Fibroblast of upper back skin (primary cell): ENCODE measurements around the gene BAIAP2L1.
A peak's percentile ranks its signal among the peaks of the same experiment; 100 is the strongest.
"Not testable (repeated sequence)": the region's sequence is repeated elsewhere in the genome, so short reads cannot be mapped to it uniquely, and the experiment has no call there.

Experiments used
- DNase-seq: peaks from one replicate; pipeline ENCODE4 v3.0.0-alpha.2; 2013

BAIAP2L1 gene

GRCh38 chr7:98400542-98401340 is at the start of gene BAIAP2L1:
Gene BAIAP2L1, minus strand, starts transcription at chr7:98401090. Its CDS starts 238 bp downstream, at chr7:98400852.
- peak; percentile 70 for DNase-seq

GRCh38 chr7:98448766-98449165 is 47.9 kb upstream of the BAIAP2L1 start:
- no peak for DNase-seq

- not testable (repeated sequence) for DNase-seq
These were observed 40.1 kb upstream of the BAIAP2L1 start for GRCh38 chr7:98440992-98441391.

GRCh38 chr7:98439484-98439883 is 38.6 kb upstream of the BAIAP2L1 start:
- DNase-seq: no peak

- no peak for DNase-seq
These were observed 33.2 kb upstream of the BAIAP2L1 start for GRCh38 chr7:98434087-98434486.

- no peak for DNase-seq
These were observed 28.9 kb upstream of the BAIAP2L1 start for GRCh38 chr7:98429799-98430198.

- peak; percentile 36 for DNase-seq
These were observed 22.2 kb upstream of the BAIAP2L1 start for GRCh38 chr7:98423043-98423442.

- DNase-seq: peak; percentile 20
These were observed 20.2 kb upstream of the BAIAP2L1 start for GRCh38 chr7:98420966-98421612.

- not testable (repeated sequence) for DNase-seq
These were observed 19.1 kb upstream of the BAIAP2L1 start for GRCh38 chr7:98419988-98420387.

GRCh38 chr7:98419316-98419691 is 18.4 kb upstream of the BAIAP2L1 start:
- not testable (repeated sequence) for DNase-seq

- DNase-seq: peak; percentile 94
These were observed 17.9 kb upstream of the BAIAP2L1 start for GRCh38 chr7:98418636-98419315.

- peak; percentile 44 for DNase-seq
These were observed 17.4 kb upstream of the BAIAP2L1 start for GRCh38 chr7:98418271-98418635.

GRCh38 chr7:98417604-98418270 is 16.8 kb upstream of the BAIAP2L1 start:
- DNase-seq: peak; percentile 49

GRCh38 chr7:98414205-98414900 is 13.5 kb upstream of the BAIAP2L1 start:
- no peak for DNase-seq

GRCh38 chr7:98413655-98414054 is 12.8 kb upstream of the BAIAP2L1 start:
- DNase-seq: not testable (repeated sequence)

- no peak for DNase-seq
These were observed 9.0 kb upstream of the BAIAP2L1 start for GRCh38 chr7:98409843-98410242.

GRCh38 chr7:98408146-98408545 is 7.3 kb upstream of the BAIAP2L1 start:
- not testable (repeated sequence) for DNase-seq

- no peak for DNase-seq
These were observed 5.9 kb upstream of the BAIAP2L1 start for GRCh38 chr7:98406827-98407226.

- no peak for DNase-seq
These were observed 4.0 kb upstream of the BAIAP2L1 start for GRCh38 chr7:98404840-98405239.

GRCh38 chr7:98399890-98400541 is 874 bp downstream of the BAIAP2L1 start:
- peak; percentile 63 for DNase-seq

GRCh38 chr7:98399462-98399861 is 1.4 kb downstream of the BAIAP2L1 start:
- DNase-seq: peak; percentile 41
